Tibial nerve (tissue), 4 donors: ENCODE results near the gene ALLC.

Experiments
- CTCF ChIP-seq, 5 experiments: fragments of 200-600 bp in 3 of 5; fragments of 450-650 bp in 2 of 5; sonication (generic) in 3 of 5; IDR thresholded peaks; one replicate each; pipeline ENCODE4 v1.5.1; 2016 to 2019; ENCODE audit warnings: antibody characterized with exemption in 5 of 5, mild to moderate bottlenecking in 3 of 5, moderate library complexity in 2 of 5
- EP300 ChIP-seq, 2 donors: sonication (generic); formaldehyde crosslinking; IDR thresholded peaks; one replicate each; pipeline ENCODE4 v1.6.1; 2017; ENCODE audit warnings: antibody characterized with exemption in 2 of 2, mild to moderate bottlenecking in 1 of 2

GRCh38 chr2:3642521-3643215 is 15.3 kb upstream of the ALLC start:
- TF ChIP-seq EP300 (IDR thresholded peaks at IDR 0.05): no peak
- TF ChIP-seq CTCF (IDR thresholded peaks at IDR 0.05): no peak
